Activated naive CD8-positive, alpha-beta T cell (primary cell): ENCODE measurements around the gene TFG.
A peak's percentile ranks its signal among the peaks of the same experiment; 100 is the strongest.
"Not testable (repeated sequence)": the region's sequence is repeated elsewhere in the genome, so short reads cannot be mapped to it uniquely, and the experiment has no call there.

Experiments
- H3K27ac Mint-ChIP-seq: one replicate; pipeline ENCODE4 v1.8.0; 2021; ENCODE audit warnings: mixed read lengths
- H3K27me3 Mint-ChIP-seq: one replicate; pipeline ENCODE4 v1.8.0; 2021; ENCODE audit warnings: mixed read lengths
- H3K36me3 Mint-ChIP-seq: one replicate; pipeline ENCODE4 v1.8.0; 2021; ENCODE audit warnings: mixed read lengths
- H3K4me1 Mint-ChIP-seq: one replicate; pipeline ENCODE4 v1.8.0; 2021; ENCODE audit warnings: low read depth, mixed read lengths
- H3K4me3 Mint-ChIP-seq: one replicate; pipeline ENCODE4 v1.8.0; 2021; ENCODE audit warnings: mild to moderate bottlenecking, mixed read lengths
- H3K9me3 Mint-ChIP-seq: one replicate; pipeline ENCODE4 v1.8.0; 2021; ENCODE audit warnings: low read depth, mixed read lengths

Gene TFG

DNA sequence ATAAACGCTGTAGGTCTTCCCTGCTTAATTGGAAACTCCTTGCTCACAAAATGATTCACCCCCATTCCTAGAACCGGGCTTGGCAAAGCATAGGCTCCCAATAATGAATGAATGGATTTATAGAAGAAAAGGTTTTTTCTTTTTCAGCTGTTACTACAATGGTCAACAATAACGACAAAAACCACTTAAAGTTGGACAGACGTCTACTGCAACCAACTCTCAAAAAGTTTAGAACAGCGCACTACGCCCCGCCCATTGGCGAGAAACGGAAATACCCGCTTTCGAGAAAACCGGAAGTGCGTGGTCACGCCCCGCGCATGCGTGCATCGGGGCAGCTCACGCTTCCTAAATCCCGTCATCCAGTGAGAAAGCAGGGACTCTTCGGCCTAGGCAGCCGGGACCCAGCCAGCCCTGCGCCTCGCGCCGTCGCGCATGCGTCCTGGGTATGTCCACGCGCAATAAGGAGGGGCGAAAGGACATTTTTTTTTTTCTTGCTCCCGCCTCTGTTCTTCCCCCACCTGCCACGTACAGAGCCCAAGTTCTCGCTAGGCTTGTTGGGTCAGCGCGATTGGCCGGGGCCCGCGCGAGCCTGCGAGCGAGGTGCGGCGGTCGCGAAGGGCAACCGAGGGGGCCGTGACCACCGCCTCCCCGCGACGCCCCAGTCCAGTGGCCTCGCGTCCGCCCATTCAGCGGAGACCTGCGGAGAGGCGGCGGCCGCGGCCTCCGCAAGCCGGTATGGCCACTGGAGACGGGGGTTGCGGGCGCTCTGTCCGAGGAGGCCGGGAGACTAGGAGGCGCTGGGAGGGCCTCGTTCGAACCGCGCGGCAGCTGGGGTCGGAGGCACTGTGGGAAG lies at the start of gene TFG:
Gene TFG, plus strand, starts transcription at position 506 of the 853 bp plus-strand sequence. CDS start 4,192 bp downstream, outside the sequence.
- Mint-ChIP-seq H3K27me3 (peaks cover 6% of the 10 kb centered on the region), H3K4me1 (peaks cover 42% of the 10 kb centered on the region), H3K36me3 (peaks cover 13% of the 10 kb centered on the region), H3K4me3 (peak within 1 kb of the TSS; percentile 88), H3K27ac (peak within 1 kb of the TSS; percentile 90), H3K9me3 (no peaks in the 10 kb centered on the region)

DNA sequence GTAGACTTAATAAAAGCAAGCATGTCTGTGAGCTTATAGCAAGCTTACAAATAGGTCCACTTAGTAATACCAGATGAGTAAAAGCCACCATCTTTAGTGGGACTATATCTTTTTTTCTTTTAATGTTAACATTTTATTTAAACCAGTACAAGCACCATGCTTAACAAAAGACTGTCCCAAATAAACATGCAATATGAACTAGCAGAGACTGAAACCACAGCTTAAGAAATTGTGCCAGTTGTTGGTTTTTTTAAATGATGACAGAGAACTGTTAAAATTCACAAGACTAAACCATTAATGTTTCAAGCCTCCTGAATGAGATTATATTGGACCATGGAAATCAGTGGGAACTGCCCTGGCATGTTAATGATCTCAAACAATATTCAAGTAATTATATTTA lies 48.0 kb upstream of the TFG start:
- not testable (repeated sequence) for H3K27ac Mint-ChIP-seq, H3K4me3 Mint-ChIP-seq, H3K9me3 Mint-ChIP-seq, H3K36me3 Mint-ChIP-seq, H3K27me3 Mint-ChIP-seq
- H3K4me1 Mint-ChIP-seq, result peaks cover 20% of the 10 kb centered on the region

DNA sequence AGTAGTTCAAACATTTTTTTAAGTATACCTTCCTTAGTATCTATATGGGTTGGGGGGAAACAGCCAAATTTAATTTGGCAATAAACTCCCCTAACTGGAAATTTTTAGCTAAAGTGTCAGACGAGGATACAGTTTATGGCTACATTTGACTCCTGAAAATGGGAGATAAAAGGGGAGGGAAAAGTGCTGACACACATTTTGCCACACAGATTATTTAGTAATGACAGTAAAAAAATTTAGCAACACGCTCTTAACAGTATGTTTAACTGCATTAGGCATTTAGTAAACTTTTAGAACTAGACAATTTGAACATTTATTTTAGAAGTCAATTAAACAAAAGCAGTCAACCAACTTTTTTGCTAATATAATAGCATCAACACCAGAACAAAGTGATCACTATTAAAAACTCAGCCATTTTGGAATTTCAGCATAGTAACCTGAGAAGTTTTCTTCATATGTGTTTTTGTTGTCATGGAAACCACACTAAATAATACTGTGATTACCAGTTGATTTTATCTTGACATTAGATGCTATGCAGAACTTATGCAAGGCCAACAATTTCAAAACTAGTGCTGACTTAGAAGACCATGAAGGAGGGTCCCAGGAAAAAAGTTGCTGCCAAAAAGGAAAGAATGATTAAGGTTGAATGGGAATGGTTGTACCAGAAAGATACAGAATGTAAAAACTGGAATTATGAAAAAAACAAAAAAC lies 47.0 kb upstream of the TFG start:
- Mint-ChIP-seq H3K9me3 (no peaks in the 10 kb centered on the region), H3K27ac (no peak overlapping the region)

DNA sequence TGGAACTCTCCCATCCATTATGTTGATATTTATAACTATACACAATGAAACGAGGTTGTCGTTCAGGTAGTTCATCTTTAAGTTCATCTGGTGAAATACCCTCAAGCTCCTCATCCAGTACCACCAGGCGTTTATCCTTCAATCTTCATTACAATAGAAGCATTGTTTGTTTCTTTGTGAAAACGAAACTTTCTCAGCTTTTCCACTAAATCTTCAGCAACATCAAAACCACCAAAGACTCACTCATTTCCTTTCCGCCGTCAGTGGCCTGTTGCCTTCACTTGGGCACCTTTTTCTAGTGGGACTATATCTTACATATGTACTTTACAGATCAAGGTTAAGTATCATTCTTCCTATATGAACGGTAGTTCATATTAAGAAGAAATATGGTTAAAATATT lies 44.1 kb upstream of the TFG start:
- peak overlapping the region; percentile 31 for H3K4me3 Mint-ChIP-seq
- H3K27me3 Mint-ChIP-seq, result no peaks in the 10 kb centered on the region
- H3K4me1 Mint-ChIP-seq, result peaks cover 20% of the 10 kb centered on the region
- peaks cover 3% of the 10 kb centered on the region for H3K36me3 Mint-ChIP-seq
- peak overlapping the region; percentile 75 for H3K27ac Mint-ChIP-seq
- peaks cover 4% of the 10 kb centered on the region for H3K9me3 Mint-ChIP-seq

More for the DNA sequence above, 47.0 kb upstream of the TFG start:
- peaks cover 20% of the 10 kb centered on the region for H3K4me1 Mint-ChIP-seq
- no peak overlapping the region for H3K4me3 Mint-ChIP-seq
- no peaks in the 10 kb centered on the region for H3K36me3 Mint-ChIP-seq
- no peaks in the 10 kb centered on the region for H3K27me3 Mint-ChIP-seq

DNA sequence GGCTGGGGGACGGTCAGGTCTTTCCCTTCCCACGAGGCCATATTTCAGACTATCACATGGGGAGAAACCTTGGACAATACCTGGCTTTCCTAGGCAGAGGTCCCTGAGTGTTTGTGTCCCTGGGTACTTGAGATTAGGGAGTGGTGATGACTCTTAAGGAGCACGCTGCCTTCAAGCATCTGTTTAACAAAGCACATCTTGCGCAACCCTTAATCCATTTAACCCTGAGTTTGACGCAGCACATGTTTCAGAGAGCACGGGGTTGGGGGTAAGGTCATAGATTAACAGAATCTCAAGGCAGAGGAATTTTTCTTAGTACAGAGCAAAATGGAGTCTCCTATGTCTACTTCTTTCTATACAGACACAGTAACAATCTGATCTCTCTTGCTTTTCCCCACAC lies 42.6 kb upstream of the TFG start:
- H3K4me1 Mint-ChIP-seq, result peaks cover 20% of the 10 kb centered on the region
- not testable (repeated sequence) for H3K27me3 Mint-ChIP-seq, H3K4me3 Mint-ChIP-seq, H3K36me3 Mint-ChIP-seq, H3K27ac Mint-ChIP-seq
- H3K9me3 Mint-ChIP-seq, result peaks cover 14% of the 10 kb centered on the region

DNA sequence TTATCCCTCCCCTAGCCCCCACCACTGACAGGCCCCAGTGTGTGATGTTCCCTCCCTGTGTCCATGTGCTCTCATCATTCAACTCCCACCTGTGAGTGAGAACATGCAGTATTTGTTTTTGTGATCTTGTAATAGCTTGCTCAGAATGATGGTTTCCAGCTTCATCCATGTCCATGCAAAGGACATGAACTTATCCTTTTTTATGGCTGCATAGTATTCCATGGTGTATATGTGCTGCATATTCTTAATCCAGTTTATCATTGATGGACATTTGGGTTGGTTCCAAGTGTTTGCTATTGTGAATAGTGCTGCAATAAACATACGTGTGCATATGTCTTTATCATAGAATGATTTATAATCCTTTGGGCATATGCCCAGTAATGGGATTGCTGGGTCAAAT lies 42.0 kb upstream of the TFG start:
- Mint-ChIP-seq H3K9me3 (peaks cover 14% of the 10 kb centered on the region), H3K4me1 (peaks cover 20% of the 10 kb centered on the region)
- not testable (repeated sequence) for H3K4me3 Mint-ChIP-seq, H3K27ac Mint-ChIP-seq, H3K27me3 Mint-ChIP-seq, H3K36me3 Mint-ChIP-seq

DNA sequence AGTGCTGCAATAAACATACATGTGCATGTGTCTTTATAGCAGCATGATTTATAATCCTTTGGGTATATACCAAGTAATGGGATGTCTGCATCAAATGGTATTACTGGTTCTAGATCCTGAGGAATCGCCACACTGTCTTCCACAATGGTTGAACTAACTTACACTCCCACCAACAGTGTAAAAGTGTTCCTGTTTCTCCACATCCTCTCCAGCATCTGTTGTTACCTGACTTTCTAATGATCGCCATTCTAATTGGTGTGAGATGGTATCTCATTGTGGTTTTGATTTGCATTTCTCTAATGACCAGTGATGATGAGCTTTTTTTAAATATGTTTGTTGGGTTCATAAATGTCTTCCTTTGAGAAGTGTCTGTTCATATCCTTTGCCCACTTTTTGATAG lies 38.3 kb upstream of the TFG start:
- not testable (repeated sequence) for H3K27ac Mint-ChIP-seq, H3K27me3 Mint-ChIP-seq, H3K4me3 Mint-ChIP-seq, H3K36me3 Mint-ChIP-seq, H3K4me1 Mint-ChIP-seq
- peaks cover 14% of the 10 kb centered on the region for H3K9me3 Mint-ChIP-seq

DNA sequence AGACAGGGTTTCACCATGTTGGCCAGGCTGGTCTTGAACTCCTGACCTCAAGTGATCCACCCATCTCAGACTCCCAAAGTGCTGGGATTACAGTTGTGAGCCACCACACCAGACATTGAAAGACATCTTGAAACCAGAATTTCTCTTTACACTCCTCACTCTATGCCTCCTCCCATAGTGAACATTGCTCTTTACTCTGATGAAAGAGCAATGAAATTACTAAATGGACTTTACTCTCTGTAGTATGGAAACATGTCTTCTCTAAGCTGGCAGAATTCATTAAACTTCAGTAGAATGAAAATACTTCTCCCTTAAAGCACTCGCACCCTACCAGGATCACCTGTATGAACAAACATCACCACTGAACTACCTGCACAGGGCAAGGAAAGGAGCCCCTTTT lies 27.8 kb upstream of the TFG start:
- Mint-ChIP-seq H3K9me3 (no peaks in the 10 kb centered on the region), H3K36me3 (peaks cover 2% of the 10 kb centered on the region), H3K27me3 (peaks cover 4% of the 10 kb centered on the region), H3K4me1 (no peaks in the 10 kb centered on the region), H3K27ac (no peak overlapping the region), H3K4me3 (no peak overlapping the region)

DNA sequence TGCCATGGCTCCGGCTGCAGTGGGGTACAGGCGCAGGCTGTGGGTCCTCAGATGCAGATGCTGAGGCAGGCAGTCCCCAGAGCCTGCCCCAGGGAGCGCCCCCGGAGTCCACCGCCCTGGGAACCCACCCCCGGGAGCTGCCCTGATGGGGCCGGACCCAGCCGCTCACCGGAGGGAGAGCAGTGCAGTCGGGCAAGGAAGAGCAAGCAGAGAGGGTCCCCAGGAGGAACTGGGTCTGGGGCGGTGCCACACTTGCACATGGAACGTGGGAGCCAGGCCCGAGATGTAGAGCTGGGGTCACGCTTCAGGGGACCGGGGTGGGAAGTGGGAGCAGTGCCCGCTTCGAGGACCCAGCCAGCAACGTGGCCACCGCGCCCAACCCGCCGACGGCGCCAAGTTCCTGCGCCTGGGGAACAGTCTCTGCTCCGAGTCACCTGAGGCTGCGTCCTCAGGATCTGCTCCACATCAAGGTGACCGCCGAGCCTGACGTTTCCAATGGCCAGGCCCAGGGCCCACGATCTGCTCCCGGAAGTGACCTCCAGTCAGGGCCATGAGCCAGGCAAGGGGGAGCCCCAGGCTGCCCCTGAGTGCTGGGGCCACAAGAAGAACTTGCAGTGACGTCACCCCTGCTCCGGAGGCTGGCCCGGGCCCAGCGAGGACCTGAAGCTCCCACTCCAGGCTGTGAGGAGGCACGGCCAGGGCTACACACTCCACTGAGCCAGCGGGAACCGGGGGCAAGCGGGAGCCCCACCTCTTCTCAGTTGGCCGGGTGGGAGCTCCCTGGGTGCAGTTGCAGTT lies 27.0 kb upstream of the TFG start:
- Mint-ChIP-seq H3K36me3 (peaks cover 2% of the 10 kb centered on the region), H3K4me1 (no peaks in the 10 kb centered on the region), H3K9me3 (no peaks in the 10 kb centered on the region), H3K27me3 (peaks cover 4% of the 10 kb centered on the region), H3K4me3 (no peak overlapping the region), H3K27ac (no peak overlapping the region)

DNA sequence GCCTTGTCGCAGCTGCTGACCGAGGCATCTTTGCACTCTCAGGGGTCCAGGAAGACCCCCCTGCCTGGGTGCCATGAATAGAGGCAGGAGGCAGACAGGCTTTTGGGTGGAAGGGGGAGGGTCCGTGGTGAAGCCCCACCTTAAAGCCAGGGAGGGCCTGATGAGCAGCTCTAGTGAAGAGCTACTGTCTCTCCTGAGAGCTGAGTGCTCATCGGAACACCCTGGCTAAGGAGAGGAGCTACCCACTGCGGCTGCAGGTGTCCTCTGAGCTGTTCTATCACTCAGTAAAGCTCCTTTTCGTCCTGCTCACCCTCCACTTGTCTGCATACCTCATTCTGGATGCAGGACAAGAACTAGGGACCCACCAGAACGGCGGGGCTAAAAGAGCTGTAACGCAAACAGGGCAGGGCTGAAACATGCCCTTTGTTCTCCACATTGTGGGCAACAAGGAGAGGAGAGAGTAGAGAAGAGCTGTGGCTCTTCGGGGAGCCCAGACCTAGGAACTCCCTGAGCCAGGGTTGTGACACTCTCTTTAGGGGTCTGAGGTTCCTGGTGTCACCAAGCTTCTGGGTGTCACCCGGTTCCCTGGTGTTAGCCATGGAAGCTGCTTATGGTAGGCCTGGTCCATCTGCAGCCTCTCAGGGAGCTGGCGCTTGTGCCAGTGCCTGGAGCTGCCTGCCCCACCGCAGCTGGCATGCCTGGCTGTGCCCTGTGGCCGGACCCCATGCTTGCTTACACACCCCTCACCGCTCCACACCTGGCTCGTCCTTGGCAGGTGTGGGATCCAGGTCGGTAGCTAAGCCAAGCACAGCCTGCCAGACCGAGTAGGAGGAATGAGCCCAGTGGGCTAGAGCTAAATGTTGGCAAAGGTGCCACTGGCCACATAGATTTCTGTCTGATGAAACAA lies 26.2 kb upstream of the TFG start:
- Mint-ChIP-seq H3K27me3 (peaks cover 4% of the 10 kb centered on the region), H3K4me3 (no peak overlapping the region), H3K27ac (no peak overlapping the region), H3K9me3 (no peaks in the 10 kb centered on the region), H3K36me3 (peaks cover 2% of the 10 kb centered on the region), H3K4me1 (no peaks in the 10 kb centered on the region)

DNA sequence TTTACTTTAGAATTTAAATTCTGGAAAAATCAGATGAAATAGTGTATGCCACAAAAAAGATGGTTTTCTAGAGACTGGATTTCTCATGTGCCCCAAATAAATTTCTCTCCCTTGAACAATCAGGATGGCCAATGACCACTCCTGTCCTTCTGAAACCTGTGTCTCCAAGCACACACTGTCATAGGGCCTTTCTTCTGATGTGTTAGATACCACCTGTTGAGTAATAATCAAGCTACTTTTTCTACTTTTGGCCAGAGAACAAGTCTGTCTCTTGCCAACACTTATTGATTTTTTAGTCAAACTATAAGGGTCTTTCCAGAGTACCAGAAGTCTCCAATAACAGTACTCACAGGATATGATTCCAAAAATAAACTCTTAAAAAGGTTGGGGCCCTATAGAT lies 16.1 kb upstream of the TFG start:
- no peaks in the 10 kb centered on the region for H3K4me1 Mint-ChIP-seq
- H3K9me3 Mint-ChIP-seq, result no peaks in the 10 kb centered on the region
- peaks cover 18% of the 10 kb centered on the region for H3K27me3 Mint-ChIP-seq
- no peak overlapping the region for H3K27ac Mint-ChIP-seq
- H3K4me3 Mint-ChIP-seq, result no peak overlapping the region
- peaks cover 3% of the 10 kb centered on the region for H3K36me3 Mint-ChIP-seq

DNA sequence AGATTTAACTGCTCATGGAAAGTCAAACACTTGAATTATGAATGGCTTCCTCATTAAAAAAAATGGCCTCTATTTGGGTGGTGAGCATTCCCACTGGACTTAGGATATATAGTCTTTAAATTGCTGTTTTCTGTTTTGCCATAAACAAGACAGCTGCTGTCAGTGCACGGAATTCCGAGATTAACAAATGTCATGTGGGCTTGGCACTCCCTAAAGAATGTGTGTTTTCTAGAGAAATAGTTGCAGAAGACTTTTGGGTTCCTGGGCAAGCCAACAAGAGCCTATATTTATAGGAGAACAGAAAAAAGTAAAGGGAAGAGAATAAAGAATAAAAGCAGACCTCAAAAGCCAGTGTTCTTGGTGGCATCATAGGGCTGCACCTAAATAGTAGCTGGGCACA lies 13.6 kb upstream of the TFG start:
- H3K4me3 Mint-ChIP-seq, result no peak overlapping the region
- H3K4me1 Mint-ChIP-seq, result no peaks in the 10 kb centered on the region
- H3K9me3 Mint-ChIP-seq, result no peaks in the 10 kb centered on the region
- H3K27me3 Mint-ChIP-seq, result peaks cover 22% of the 10 kb centered on the region
- H3K36me3 Mint-ChIP-seq, result no peaks in the 10 kb centered on the region
- no peak overlapping the region for H3K27ac Mint-ChIP-seq

DNA sequence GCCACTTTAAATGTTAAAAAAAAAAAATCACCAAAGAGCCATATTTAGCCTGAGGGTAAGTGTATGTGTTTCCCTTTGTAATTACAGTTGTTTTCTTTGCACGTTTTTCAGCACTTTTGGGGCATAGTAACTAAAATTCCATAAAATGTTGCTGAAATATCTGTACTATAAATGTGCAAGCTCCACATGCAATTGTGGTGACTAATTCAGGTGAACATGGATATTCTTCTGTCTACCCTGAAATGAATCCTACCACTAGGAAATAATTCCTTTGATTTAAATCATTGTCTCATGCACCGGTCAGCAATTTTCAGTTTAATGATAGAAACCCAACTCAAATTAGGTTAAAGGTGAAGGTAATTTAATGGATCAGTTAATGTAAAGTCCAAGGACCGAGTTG lies 13.1 kb upstream of the TFG start:
- Mint-ChIP-seq H3K36me3 (no peaks in the 10 kb centered on the region), H3K27ac (no peak overlapping the region), H3K4me1 (no peaks in the 10 kb centered on the region), H3K27me3 (peaks cover 22% of the 10 kb centered on the region), H3K9me3 (no peaks in the 10 kb centered on the region), H3K4me3 (no peak overlapping the region)

DNA sequence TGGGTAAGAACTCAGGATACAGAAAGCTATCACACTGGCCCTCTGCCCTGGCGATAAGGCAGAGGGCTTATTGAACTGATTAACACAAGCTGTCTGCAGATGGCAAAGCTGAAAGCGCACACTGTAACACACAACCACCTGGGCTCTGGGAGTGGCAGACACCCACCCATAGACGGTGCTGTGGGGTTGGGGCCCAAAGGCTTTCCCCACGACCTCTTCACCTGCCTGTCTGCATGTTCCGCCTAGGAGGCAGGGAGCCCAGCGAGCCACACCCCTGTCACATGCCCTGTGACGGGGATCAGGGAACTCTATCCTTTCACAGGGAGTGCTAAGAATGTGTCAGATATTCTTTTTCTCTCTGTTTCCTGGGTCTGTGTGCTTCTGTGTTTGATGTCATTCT lies 12.1 kb upstream of the TFG start:
- no peaks in the 10 kb centered on the region for H3K36me3 Mint-ChIP-seq
- H3K4me3 Mint-ChIP-seq, result no peak overlapping the region
- no peak overlapping the region for H3K27ac Mint-ChIP-seq
- H3K27me3 Mint-ChIP-seq, result peaks cover 23% of the 10 kb centered on the region
- no peaks in the 10 kb centered on the region for H3K9me3 Mint-ChIP-seq
- H3K4me1 Mint-ChIP-seq, result no peaks in the 10 kb centered on the region
